ENCODE results near the gene TCP10L.
"Not testable (repeated sequence)": the region's sequence is repeated elsewhere in the genome, so short reads cannot be mapped to it uniquely, and the experiment has no call there.

The TCP10L gene

DNA sequence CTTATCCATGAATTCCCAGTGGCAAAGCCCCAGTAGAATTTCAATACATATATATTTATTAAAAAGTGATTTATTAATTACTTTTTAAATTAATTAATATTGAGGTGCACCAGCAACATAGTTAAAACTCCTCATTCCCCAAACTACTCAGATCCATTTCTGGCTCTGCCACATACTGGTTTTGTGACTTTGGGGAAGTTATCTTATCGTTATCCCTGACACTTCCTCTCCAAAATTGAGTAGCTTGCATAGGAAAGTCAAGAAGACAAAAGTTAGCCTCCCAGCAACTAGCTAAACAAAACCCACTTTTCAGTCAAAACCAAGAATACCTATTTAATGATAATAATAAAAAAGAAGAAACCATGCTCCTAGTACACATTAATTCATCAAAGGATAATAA is 35.9 kb downstream of the TCP10L start:
- DNase-seq = no peak

DNA sequence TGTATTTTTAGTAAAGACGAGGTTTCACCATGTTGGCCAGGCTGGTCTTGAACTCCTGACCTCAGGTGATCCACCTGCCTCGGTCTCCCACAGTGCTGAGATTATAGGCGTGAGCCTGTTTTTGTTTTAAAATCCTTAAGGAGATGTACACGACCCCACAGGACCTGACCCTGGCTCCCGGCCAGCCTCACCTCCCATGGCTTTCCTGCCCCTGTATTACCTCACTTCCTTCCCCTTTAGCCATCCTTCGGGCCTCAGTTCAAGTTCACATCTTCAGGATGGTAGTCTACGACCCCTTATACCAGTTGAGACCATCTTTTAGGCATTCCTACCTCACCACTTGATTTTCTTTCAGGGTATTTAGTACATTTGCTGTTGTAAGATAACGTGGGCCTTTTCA is 36.3 kb downstream of the TCP10L start:
- no peak for DNase-seq

DNA sequence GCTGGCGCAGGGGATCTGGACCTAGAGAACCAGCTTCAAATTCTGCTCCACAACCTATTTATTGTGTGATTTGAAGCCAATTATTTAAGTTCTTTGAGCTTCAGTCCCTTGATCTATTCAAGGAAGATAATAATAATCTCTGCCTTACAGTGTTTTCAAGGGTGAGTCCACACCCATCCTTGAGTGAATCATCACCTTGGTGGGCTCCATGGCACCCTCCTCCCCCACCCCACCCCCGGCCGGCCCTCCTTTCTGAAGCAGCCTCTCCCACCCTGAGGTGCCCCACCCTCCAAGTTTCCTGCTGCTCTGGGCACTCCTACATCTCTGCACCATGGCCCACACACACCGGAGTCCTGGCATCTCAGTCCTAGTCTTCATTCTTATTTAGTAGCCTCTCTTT is 38.3 kb downstream of the TCP10L start:
- DNase-seq = no peak

DNA sequence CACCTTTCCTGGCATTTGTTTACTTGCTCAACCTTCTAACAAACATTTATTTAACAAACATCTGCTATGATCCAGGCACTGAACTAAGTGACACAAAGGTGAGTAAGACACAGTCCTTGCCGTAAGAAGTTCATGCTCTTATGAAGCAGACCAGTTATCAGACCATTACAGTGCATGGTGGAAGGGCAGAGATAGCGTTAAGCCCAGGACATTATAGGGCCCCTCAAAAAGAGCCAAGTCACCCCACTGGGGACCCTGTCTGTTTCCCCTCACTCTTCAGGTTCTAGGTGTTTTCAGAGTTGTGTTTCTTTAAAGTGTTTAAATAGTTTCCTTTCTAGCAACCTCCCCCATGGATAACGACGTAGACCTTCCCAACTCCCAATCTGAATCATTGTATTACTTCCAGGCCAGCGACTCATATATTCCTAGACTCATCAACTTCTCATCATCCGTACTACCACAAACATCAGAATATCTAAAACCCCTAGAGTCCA is 39.3 kb downstream of the TCP10L start:
- DNase-seq = no peak

DNA sequence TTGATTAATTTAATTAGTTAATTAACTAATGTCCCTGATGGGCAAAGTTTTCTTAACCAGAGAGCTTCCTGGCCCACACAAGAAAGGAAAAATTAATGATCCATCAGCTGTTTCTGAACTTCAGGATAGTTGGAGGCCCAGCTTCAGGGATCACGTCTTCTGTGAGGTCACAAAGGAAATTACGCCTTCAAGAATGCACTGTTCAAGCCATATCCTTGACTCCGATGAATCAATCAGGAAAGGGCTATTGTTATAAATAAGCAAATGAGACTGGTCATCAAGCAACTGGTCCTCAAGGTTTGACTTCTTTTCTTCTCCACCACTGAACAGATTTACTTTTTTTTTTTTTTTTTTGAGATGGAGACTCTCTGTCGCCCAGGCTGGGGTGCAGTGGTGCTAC is 40.6 kb downstream of the TCP10L start:
- no peak for DNase-seq

GRCh38 chr21:32543975-32544374 is 41.3 kb downstream of the TCP10L start:
- DNase-seq = no peak

DNA sequence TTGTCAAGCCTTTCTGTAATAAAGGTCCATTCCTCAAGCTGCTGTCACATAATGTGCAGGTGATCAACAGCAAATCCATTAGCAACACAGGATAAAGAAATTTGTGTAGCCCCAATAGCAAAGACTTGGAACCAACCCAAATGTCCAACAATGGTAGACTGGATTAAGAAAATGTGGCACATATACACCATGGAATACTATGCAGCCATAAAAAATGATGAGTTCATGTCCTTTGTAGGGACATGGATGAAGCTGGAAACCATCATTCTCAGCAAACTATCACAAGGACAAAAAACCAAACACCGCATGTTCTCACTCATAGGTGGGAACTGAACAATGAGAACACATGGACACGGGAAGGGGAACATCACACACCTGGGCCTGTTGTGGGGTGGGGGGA is 42.3 kb downstream of the TCP10L start:
- not testable (repeated sequence) for DNase-seq

GRCh38 chr21:32539378-32539777 is 45.9 kb downstream of the TCP10L start:
- no peak for DNase-seq

DNA sequence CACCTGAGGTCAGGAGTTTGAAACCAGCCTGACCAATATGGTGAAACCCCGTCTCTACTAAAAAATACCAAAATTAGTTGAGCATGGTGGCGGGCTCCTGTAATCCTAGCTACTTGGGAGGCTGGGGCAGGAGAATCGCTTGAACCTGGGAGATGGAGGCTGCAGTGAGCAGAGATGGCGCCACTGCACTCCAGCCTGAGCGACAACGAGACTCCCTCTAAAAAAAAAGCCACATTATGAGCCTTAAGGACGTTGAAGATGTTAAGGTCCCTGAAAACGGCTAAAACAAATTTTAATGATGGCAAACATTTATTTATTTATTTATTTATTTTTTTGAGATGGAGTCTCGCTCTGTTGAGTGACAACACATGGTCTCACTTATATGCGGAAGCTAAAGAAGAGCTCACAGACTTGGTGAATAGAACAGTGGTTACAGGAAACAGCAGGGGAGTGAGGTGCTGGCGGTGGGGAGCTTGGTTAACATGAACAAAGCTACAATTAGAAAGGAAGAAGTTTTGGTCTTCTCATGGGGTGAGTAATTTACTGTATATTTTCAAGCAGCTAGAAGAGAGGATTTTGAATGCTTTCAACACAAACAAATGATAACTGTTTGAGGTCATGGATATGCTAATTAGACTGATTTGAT is 47.1 kb downstream of the TCP10L start:
- DNase-seq = no peak

DNA sequence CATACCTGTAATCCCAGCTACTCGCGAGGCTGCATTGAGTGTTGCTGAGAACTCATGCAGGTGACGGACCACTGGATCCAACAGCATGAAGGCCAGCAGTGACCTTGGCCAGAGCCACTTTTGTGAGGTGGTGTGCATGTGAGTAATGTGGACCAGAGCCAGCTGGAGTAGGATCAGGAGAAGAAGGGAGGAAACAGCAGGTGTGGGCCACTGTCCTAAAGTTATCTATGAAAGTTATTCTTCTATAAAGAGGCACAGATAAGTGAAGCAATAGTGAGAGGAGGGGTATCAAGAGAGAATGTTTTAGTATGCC is 47.8 kb downstream of the TCP10L start:
- DNase-seq = peak; percentile 3

GRCh38 chr21:32535612-32536011 is 49.7 kb downstream of the TCP10L start:
- DNase-seq = no peak

- DNase-seq = no peak
These were observed 51.2 kb downstream of the TCP10L start for GRCh38 chr21:32534113-32534512.

- DNase-seq = no peak
These were observed 51.7 kb downstream of the TCP10L start for GRCh38 chr21:32533611-32534010.

DNA sequence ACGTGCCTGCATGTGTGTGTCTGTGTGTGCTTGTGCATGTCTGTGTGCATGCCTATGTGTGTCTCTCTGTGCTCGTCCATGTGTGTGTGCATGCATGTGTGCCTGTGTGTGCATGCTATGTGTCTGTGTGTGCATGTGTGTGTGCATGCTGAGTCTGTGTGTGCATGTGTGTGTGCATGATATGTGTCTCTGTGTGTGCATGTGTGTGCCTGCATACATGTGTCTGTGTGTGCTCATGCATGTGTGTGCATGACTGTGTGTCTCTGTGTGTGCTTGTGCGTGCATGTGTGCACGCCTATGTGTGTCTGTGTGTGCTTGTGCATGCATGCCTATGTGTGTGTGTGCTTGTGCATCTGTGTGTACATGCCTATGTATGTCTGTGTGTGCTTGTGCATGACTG is 52.3 kb downstream of the TCP10L start:
- no peak for DNase-seq

DNA sequence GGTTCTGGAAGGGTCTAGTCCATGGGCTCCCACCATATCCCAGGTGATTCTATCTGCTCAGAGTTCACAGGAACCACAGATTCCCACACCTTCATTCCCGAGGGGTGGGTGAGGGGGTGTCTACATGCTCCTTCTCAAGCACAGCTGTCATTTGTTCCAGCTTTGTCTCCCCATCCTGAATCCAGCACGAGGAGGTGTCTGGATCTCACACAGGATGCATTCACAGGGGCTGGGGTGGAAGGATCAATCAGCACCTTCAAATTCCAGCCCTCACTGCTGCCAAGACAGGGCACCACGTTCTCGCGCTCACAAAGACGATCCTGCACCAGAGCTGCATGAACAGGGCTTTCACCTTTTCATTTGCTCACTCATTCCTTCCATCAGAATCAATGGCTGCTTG is 52.7 kb downstream of the TCP10L start:
- DNase-seq = no peak

DNA sequence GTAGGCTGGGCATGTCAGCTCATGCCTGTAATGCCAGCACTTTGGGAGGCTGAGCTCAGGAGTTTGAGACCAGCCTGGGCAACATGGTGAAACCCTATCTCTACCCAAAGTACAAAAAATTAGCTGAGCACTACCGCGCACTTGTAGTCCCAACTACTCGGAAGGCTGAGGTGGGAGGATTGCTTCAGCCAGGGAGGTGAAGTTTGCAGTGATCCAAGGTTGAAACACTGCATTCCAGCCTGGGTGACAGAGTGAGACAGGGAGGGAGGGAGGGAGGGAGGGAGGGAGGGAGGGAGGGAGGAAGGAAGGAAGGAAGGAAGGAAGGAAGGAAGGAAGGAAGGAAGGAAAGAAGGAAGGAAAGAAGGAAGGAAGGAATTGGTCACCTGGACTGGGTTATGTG is 53.8 kb downstream of the TCP10L start:
- DNase-seq = not testable (repeated sequence)

DNA sequence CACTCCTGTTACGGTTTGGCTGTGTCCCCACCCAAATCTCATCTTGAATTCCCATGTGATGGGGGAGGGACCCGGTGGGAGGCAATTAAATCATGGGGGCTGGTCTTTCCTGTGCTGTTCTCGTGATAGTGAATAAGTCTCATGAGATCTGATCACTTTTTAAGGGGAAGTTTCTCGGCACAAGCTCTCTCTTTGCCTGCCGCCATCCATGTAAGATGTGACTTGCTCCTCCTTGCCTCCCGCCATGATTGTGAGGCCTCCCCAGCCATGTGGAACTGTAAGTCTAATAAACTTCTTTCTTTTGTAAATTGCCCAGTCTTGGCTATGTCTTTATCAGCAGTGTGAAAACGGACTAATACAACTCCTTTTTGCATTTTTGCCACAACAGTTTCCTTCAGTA is 54.5 kb downstream of the TCP10L start:
- not testable (repeated sequence) for DNase-seq

DNA sequence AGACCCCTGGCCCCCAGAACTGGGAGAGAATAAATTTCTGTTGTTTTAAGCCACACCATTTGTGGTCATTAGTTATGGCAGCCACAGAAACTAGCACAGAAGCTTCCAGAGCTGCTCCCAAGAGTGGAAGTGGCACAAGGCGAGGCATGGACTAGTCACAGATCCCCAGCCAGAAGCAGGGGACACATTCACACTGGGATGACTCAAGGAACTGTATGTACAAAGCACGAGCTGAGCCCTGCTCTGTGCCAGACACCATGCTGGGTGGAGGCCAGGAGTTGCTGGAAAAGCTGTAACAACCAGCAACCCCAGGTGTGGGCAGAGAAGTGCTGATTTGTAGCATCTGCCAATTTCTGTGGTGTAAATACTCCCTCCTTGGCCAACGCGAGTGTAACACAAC is 55.6 kb downstream of the TCP10L start:
- no peak for DNase-seq

GRCh38 chr21:32525282-32525681 is 60.0 kb downstream of the TCP10L start:
- no peak for DNase-seq

GRCh38 chr21:32523988-32524719 is 61.2 kb downstream of the TCP10L start:
- DNase-seq = no peak

Data from NCI-H774 (cell line).